ENCODE results near the gene DYNC1H1.
A peak's percentile ranks its signal among the peaks of the same experiment; 100 is the strongest.
"Not testable (repeated sequence)": the region's sequence is repeated elsewhere in the genome, so short reads cannot be mapped to it uniquely, and the experiment has no call there.

DYNC1H1 gene

DNA sequence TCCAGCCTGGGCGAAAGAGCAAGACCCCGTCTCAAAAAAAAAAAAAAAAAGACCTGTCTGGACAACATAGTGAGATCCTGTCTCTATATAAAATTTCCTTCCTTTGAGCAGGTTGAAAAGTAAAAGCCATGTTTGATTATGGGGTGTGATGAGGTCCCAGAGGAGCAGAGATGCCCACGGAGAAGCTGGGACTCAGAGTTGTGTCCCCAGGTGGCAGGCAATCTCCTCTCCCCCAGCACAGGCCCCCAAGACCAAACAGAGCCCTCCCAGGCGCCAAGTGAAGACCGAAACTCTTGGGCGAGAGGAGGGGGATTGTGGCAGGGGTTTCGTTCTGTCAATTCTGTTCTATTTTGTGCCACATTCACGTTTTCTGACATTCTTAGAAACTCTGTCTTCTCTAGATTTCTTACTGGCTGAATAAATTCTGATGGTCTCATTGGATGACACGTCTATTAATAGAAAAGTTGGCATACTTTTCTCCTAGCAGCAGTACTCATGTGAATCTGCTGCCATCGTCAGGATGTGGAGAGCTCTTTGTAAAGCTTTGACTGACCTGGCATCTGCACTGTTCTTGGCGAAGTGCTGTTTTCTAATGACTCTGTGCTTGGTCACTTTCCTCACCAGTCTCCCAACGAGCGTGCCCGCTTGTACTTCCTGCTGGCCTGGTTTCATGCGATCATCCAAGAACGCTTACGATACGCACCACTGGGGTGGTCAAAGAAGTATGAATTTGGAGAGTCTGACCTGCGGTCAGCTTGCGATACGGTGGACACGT, 79.1 kb downstream of the DYNC1H1 start:
- DNase-seq: no peak

- DNase-seq: no peak
Observed at GRCh38 chr14:102044566-102044965, 80.2 kb downstream of the DYNC1H1 start.

DNA sequence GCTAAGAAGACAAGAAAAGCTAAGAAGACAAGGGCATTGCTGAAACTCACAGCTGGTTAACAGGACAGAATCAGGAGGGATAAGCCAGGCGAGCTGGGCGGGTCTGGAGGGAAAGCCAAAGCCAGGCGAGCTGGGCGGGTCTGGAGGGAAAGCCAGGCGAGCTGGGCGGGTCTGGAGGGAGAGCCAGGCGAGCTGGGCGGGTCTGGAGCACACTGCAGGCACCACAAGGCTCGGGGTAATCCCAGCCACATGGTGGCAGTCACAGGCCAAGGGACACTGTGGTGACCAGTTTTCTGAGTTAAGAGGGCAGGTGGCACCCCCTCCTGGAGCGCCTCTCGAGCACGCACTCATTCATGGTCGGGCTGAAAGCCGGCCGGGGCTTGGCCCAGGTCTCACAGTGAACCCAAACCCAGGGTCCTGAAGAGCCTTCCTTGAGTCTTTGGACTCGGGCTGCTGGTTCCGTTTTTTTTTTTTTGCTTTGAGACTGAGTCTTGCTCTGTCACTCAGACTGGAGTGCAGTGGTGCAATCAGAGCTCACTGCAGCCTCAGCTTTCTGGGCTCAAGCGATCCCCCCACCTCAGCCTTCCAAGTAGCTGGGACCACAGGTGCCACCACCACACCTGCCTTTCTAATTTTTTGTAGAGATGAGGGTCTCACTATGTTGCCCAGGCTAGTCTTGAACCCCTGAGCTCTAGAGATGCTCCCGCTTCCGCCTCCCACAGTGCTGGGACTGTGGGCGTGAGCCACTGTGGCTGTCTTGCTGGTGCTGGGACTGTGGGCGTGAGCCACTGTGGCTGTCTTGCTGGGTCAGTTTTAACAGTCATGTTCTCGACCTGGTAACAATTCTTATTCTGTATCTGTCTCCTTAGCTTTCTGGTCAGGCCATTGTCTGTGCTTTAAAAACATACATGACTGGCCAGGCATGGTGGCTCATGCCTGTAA, 82.2 kb downstream of the DYNC1H1 start:
- DNase-seq: peak; percentile 79

GRCh38 chr14:102047808-102048540, 83.6 kb downstream of the DYNC1H1 start:
- DNase-seq: no peak

DNA sequence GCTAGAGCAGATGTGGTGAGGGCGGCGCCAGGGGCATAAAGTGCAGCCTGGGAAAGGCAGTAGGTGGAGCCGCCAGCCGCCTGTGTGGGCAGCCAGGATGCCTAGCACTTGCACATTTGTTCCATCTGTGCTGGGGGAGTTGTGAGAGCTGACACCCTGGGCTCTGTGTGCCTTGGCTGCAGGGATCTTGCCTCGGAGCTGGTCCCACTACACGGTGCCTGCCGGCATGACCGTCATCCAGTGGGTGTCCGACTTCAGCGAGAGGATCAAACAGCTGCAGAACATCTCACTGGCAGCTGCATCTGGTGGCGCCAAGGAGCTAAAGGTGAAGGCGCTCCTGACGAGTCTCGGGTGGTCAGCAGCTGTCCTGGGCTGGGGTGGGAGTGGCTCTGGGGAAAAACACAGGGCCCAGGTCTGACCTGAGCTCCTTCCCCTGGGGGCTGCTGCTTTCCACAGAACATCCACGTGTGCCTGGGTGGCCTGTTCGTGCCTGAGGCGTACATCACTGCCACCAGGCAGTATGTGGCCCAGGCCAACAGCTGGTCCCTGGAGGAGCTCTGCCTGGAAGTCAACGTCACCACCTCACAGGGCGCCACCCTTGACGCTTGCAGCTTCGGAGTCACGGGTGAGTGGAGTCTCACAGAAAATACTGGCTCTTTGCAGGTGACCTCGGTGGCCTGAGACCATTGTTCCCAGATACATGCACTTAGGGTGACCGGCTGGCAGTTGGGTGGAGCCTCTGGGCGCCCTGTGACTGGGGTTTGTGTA, 85.1 kb downstream of the DYNC1H1 start:
- no peak for DNase-seq

DNA sequence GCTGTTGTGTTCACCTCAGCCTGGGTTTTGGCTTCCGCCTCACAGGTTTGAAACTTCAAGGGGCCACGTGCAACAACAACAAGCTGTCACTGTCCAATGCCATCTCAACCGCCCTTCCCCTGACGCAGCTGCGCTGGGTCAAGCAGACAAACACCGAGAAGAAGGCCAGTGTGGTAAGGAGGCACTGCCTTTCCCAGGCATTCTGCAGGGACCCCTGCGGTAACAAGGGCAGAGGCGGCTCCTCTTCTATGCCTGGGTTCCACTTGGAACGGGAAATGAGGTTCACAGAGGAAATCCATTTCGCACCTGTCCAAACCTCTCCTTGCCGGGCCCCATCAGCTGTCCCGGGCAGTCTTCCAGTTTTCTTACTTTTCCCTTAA, 85.6 kb downstream of the DYNC1H1 start:
- DNase-seq: no peak

DNA sequence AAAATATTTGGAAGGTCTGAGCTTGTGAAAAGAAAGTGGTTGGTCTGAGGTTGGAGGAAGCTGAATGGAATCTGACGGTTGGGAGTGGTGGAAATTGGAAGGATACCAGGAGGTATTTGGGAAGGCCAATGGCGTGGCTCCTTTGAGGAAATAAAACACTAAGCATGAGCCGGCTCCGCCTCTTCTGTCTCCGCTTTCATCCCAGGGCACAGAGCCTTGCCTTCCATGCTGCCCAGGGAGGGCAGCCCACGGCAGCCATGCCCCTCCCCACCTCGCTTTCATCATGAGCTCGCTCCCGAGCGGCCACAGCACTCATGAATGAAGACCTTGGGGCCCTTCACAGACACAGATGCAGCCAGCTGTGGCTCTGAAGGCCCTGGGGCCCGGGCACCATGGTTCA, 86.3 kb downstream of the DYNC1H1 start:
- DNase-seq: no peak

DNA sequence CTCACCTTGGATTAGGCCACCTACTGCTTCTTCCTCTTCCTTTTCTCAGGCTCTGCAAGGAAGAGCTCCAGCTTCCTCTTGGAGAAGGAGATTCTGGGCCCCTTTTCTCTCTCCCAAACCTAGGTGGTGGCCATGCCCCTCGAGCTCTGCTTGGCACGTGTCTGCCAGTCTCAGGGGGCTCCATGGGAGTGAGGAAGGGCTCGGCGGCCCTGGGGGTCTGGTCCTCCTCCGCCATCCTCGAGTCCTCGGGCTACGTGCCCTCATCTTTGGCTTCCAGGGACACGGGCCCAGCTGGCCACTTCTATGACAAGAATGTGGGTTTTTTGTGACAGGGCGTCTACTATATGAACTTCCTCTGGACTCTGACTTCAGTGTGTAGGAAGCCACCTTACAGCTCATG, 88.1 kb downstream of the DYNC1H1 start:
- no peak for DNase-seq

GRCh38 chr14:102055181-102055901, 91.0 kb downstream of the DYNC1H1 start:
- DNase-seq: no peak

- no peak for DNase-seq
Observed at GRCh38 chr14:102056694-102057442, 92.5 kb downstream of the DYNC1H1 start.

DNA sequence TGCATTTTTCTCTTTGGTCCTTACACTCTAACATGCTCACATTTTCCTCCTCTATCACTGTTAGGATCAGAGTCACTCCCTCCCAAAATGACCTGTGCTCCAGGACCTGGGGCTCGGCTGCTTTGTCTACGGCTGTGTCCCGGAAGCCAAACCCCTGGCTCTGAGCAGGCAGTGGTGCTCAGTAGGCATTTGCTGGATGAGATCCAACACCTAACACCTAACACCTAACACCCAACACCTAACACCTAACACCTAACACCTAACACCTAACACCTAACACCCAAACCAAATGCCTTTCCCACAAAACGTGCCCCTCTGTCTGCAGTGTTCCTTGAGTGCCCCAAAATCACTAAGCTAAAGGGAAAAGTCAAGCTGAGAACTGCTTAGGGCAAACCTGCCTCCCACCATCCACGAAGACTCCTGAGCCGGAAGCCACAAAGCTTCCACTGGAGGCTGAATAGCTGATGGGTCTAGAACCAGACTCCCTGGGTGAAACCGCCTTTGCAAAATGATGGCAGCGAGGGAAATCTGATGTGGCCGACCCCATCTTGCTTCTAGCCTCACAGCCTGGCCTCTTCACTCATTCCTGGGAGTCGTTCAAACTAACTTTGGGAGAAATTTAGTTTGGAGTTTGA, 93.2 kb downstream of the DYNC1H1 start:
- DNase-seq: no peak

GRCh38 chr14:102058146-102058545, 93.8 kb downstream of the DYNC1H1 start:
- no peak for DNase-seq

- no peak for DNase-seq
Observed at GRCh38 chr14:102058961-102059360, 94.6 kb downstream of the DYNC1H1 start.

GRCh38 chr14:102063109-102063807, 98.9 kb downstream of the DYNC1H1 start:
- DNase-seq: peak; percentile 39

GRCh38 chr14:102063808-102064429, 99.5 kb downstream of the DYNC1H1 start:
- no peak for DNase-seq

GRCh38 chr14:102064590-102064989, 100.2 kb downstream of the DYNC1H1 start:
- DNase-seq: not testable (repeated sequence)

DNA sequence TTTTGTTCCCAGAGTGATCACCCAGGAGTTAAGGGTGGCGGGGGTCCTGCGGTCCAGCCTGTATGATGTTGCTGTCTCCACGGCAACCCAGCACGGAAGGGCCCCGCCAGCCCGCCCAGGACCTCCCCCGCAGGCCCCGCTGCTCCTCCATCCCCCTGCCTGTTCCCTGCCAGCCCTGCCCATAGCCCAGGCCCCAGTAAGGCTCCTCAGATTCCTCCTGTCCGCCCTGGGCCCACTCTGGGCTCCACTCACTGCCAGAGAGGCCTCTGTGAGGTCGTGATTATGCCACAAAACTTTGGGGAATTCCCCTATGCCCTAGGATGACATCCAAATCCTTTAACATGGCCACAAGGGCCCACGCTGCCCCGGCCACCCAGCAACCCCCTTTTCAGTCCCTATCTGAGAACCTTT, 101.7 kb downstream of the DYNC1H1 start:
- no peak for DNase-seq

DNA sequence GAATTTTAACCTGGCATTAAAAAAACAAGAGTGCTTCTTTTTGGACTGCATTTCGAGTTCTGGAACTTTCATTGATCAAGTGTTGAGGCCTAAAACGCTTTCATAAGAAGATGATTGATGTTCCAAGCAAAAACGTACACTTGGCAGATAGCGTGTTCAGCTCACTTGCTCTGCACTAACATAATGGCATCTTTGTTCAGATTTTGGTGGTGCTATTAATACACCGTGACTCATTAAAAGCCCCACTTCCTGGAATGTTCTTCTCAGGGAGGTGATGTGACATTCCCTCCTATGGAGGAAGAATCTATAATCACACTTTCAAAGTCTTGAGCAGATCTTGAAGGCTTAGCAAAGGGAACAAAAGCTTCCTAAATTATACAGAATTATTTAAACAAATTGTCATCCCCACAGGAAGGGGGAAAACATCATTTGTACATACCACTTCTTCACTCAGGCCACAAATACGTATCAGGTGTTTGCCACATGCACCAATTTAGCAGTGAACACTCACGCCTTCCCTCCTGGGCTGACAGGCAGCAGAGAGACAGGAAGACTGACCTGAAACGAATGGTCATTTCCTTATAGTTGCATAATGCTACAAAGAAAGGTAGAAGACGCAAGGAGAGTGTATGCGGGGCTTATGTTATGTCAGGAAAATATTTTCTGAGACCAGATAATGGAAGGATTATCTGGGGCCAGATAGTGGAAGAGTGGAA, 107.1 kb downstream of the DYNC1H1 start:
- no peak for DNase-seq

Measured in NCI-H510A treated with DMSO at 0.1 percent for 48 hours (cell line).